OCI-LY1 (cell line): ENCODE results near the gene XPO6.

Source experiments
- CTCF ChIP-seq: fragments of 200-600 bp; sonication (generic), shearing (Covaris generic); IDR thresholded peaks from 2 replicates; pipeline ENCODE4 v1.5.1; 2017; ENCODE audit warnings: mild to moderate bottlenecking, antibody characterized with exemption, low read length, moderate library complexity, mixed read lengths
- EZH2 ChIP-seq: fragments of 200-600 bp; sonication (generic), shearing (Covaris generic); IDR thresholded peaks from 2 replicates; pipeline ENCODE4 v1.8.0; 2017; ENCODE audit warnings: borderline replicate concordance, mixed run types, mild to moderate bottlenecking, antibody characterized with exemption, low read length, moderate library complexity, mixed read lengths

GRCh38 chr16:28112908-28113307 lies 98.9 kb downstream of the XPO6 start:
- TF ChIP-seq CTCF = no peak
- no peak for TF ChIP-seq EZH2
